Memory B cell (primary cell): Measurements from ENCODE around the gene CTXN2.

ENCODE experiments used
- ATAC-seq: fragments of 150-1000 bp; cut with Tn5 transposase; 2 replicates; pipeline ENCODE4 v1.10.0; 2021; ENCODE audit warnings: low read depth, mild to moderate bottlenecking, moderate library complexity
- DNase-seq, 2 donors: peaks; one replicate each; pipeline ENCODE4 v3.0.0; 2022; ENCODE audit warnings: low spot score in 2 of 2
- H3K27ac Mint-ChIP-seq: one replicate; pipeline ENCODE4 v1.8.0; 2022; ENCODE audit warnings: mild to moderate bottlenecking, moderate library complexity, mixed read lengths
- H3K27me3 Mint-ChIP-seq: one replicate; pipeline ENCODE4 v1.8.0; 2022; ENCODE audit warnings: mixed read lengths
- H3K36me3 Mint-ChIP-seq: one replicate; pipeline ENCODE4 v1.8.0; 2022; ENCODE audit warnings: mild to moderate bottlenecking, mixed read lengths
- H3K4me1 Mint-ChIP-seq: one replicate; pipeline ENCODE4 v1.8.0; 2022; ENCODE audit warnings: mixed read lengths
- H3K4me3 Mint-ChIP-seq: one replicate; pipeline ENCODE4 v1.8.0; 2022; ENCODE audit warnings: mild to moderate bottlenecking, moderate library complexity, mixed read lengths
- H3K9me3 Mint-ChIP-seq: one replicate; pipeline ENCODE4 v1.8.0; 2022; ENCODE audit warnings: mixed read lengths

CTXN2 gene

DNA sequence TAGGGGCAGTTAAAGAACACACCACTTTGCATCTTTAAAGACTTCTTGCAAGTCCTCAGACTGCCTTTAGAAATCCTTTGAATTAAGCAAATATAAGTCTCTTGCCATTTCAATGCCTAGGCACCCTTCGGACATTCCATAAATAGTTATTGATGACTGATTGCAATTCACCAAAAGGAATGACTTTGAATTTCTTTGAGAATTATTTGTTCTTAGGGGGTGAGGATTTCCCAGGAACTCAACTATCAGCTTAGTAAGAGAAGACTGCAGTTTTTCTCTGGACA, 12.9 kb upstream of the CTXN2 start:
- no peak for DNase-seq
- H3K4me3 Mint-ChIP-seq = peak overlapping the region; percentile 47
- H3K9me3 Mint-ChIP-seq = no peaks in the 10 kb centered on the region
- H3K27ac Mint-ChIP-seq = no peak overlapping the region
- peaks cover 12% of the 10 kb centered on the region for H3K4me1 Mint-ChIP-seq
- peaks cover 5% of the 10 kb centered on the region for H3K27me3 Mint-ChIP-seq
- peaks cover 4% of the 10 kb centered on the region for H3K36me3 Mint-ChIP-seq
- no peak for ATAC-seq

GRCh38 chr15:48182749-48183148, 8.7 kb upstream of the CTXN2 start:
- Mint-ChIP-seq H3K4me3 (no peak overlapping the region), H3K36me3 (no peaks in the 10 kb centered on the region), H3K27ac (no peak overlapping the region), H3K27me3 (peaks cover 7% of the 10 kb centered on the region), H3K9me3 (no peaks in the 10 kb centered on the region), H3K4me1 (no peaks in the 10 kb centered on the region)
- ATAC-seq = no peak
- DNase-seq = no peak

DNA sequence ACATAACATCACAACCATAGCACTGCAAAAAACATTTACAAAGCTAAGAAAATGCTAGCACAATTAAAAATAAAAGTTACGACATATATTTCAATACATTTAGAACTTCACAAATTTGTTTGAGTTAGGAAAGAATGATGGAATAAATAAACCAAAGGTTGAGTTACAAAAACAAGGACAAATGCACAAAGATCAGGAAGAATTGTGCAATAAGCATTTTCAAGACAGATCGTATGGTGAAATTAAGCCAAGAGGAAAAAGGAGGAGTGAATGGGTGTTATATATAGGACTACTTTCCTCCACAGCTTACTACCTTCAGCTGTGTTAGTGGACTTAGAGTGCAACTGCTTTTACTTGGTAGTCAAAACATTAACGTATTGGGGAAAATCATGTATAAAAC, 5.9 kb upstream of the CTXN2 start:
- H3K27ac Mint-ChIP-seq = no peak overlapping the region
- H3K4me1 Mint-ChIP-seq = no peaks in the 10 kb centered on the region
- H3K27me3 Mint-ChIP-seq = peaks cover 7% of the 10 kb centered on the region
- no peak for DNase-seq
- no peaks in the 10 kb centered on the region for H3K36me3 Mint-ChIP-seq
- no peaks in the 10 kb centered on the region for H3K9me3 Mint-ChIP-seq
- H3K4me3 Mint-ChIP-seq = no peak overlapping the region
- no peak for ATAC-seq

- Mint-ChIP-seq H3K27me3 (peaks cover 8% of the 10 kb centered on the region), H3K9me3 (peaks cover 2% of the 10 kb centered on the region), H3K4me3 (no peak overlapping the region), H3K4me1 (no peaks in the 10 kb centered on the region), H3K36me3 (no peaks in the 10 kb centered on the region), H3K27ac (no peak overlapping the region)
- no peak for DNase-seq
- no peak for ATAC-seq
These were observed 5.2 kb upstream of the CTXN2 start for GRCh38 chr15:48186271-48186670.

DNA sequence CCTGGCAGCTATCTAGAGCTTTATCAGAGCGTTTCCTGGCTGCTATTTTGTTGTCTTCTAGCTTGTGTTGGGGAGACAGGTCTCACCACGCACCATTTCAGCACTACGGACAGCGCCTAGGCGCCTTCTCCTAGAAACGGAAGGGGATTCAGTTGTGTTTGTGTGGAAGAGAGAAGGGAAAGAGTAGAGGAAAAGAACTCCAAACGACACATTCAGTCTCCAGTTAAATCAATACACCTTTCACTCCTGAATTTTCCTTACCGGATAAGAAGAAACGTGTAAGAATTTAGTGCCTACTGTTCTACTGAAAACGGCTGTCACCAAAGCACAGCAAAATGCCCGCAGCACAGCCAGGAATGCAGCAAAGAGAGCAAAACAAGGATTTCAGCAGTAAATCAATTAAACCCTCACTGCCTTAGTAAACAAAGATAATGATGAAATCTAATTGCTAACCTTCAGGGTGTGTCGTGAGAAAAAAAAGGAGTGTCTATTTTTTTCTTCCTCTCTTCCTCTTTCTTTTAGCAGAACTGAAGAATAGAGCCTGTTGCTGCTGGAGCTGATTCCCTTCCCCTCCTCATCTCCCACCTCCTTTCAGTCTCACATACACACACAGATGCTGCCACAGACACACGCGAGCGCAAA, 412 bp upstream of the CTXN2 start:
- H3K27ac Mint-ChIP-seq = no peak overlapping the region
- peaks cover 5% of the 10 kb centered on the region for H3K9me3 Mint-ChIP-seq
- H3K4me1 Mint-ChIP-seq = no peaks in the 10 kb centered on the region
- H3K4me3 Mint-ChIP-seq = no peak overlapping the region
- peaks cover 11% of the 10 kb centered on the region for H3K27me3 Mint-ChIP-seq
- H3K36me3 Mint-ChIP-seq = no peaks in the 10 kb centered on the region
- no peak for ATAC-seq
- no peak for DNase-seq

DNA sequence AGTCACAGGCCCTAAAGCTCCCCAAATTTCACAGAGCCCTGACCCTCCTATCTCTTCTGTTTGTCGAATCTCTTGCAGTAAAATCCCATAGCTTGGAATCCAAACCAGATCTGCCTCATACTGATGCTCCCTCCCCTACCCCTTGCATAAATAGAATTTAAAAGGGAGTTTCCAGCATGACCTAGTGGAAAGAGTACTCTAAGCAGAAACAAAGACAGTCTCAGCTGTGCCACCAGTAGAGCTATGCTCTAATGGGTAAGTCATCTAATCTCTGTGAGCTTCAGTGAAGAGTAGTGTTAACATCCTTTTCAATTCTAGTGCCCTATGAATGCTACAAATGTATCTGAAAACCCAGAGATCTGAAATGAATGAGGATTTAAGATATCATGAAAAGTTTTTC, 10.6 kb downstream of the CTXN2 start:
- no peaks in the 10 kb centered on the region for H3K4me1 Mint-ChIP-seq
- no peaks in the 10 kb centered on the region for H3K36me3 Mint-ChIP-seq
- H3K4me3 Mint-ChIP-seq = no peak overlapping the region
- DNase-seq (no peak), ATAC-seq (no peak)
- H3K9me3 Mint-ChIP-seq = no peaks in the 10 kb centered on the region
- H3K27ac Mint-ChIP-seq = no peak overlapping the region
- H3K27me3 Mint-ChIP-seq = peaks cover 4% of the 10 kb centered on the region

- Mint-ChIP-seq H3K27me3 (no peaks in the 10 kb centered on the region), H3K27ac (no peak within 1 kb of the TSS), H3K4me3 (no peak within 1 kb of the TSS), H3K9me3 (no peaks in the 10 kb centered on the region), H3K36me3 (no peaks in the 10 kb centered on the region), H3K4me1 (no peaks in the 10 kb centered on the region)
- DNase-seq (no peak), ATAC-seq (no peak)
These were observed 14.5 kb downstream of the CTXN2 start, which contains the start of gene SLC12A1 for GRCh38 chr15:48205981-48206380. SLC12A1 (plus strand) TSS chr15:48206302; CDS start chr15:48207720, 1,418 bp downstream.

DNA sequence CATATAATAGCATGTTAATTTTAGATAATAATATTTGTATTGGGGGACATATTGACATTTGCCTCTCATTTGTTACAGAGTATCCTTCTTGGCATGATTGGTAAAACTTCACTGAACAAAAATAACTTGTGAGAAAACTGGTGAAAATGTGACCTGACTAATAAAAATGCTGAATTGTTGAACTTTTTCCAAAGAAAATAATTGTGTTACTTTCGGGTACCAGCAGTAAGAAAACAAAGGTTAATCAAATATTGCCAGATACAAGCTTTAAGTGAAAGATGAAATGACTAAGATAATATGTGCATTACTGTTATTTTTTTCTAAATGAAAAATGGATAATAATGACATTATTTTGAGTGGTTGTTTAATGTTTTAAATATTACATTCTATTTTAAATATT, 29.8 kb downstream of the CTXN2 start:
- DNase-seq (no peak), ATAC-seq (no peak)
- Mint-ChIP-seq H3K4me3 (no peak overlapping the region), H3K27ac (no peak overlapping the region), H3K27me3 (peaks cover 6% of the 10 kb centered on the region), H3K36me3 (peaks cover 2% of the 10 kb centered on the region), H3K9me3 (peaks cover 1% of the 10 kb centered on the region), H3K4me1 (no peaks in the 10 kb centered on the region)

GRCh38 chr15:48221885-48222284, 30.4 kb downstream of the CTXN2 start:
- Mint-ChIP-seq H3K9me3 (peaks cover 1% of the 10 kb centered on the region), H3K4me1 (no peaks in the 10 kb centered on the region), H3K27ac (no peak overlapping the region), H3K4me3 (no peak overlapping the region), H3K36me3 (peaks cover 2% of the 10 kb centered on the region), H3K27me3 (peaks cover 6% of the 10 kb centered on the region)
- ATAC-seq (no peak), DNase-seq (no peak)

DNA sequence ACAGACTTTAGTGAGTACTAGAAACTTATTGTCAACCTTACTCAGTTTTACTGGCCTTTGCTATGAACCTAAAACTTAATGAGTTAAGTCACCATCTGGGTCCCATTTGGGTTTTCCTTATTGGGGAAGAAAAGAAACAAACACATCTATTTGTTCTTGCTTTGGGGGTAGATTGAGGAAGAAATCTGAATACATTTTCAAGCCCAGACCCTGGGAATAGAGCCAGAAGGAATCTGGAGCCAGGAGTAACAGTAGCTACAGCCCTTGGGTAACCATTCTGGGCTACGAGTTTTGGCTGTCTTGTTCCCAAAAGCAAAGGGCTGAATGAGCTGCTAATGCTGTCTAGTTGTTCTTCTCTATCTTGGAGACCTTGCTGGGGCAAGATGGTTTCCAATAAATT, 31.2 kb downstream of the CTXN2 start:
- peaks cover 6% of the 10 kb centered on the region for H3K27me3 Mint-ChIP-seq
- H3K4me3 Mint-ChIP-seq = no peak overlapping the region
- no peak overlapping the region for H3K27ac Mint-ChIP-seq

GRCh38 chr15:48225771-48226170, 34.3 kb downstream of the CTXN2 start:
- Mint-ChIP-seq H3K9me3 (no peaks in the 10 kb centered on the region), H3K27me3 (peaks cover 1% of the 10 kb centered on the region), H3K27ac (no peak overlapping the region), H3K36me3 (no peaks in the 10 kb centered on the region), H3K4me1 (no peaks in the 10 kb centered on the region), H3K4me3 (no peak overlapping the region)
- DNase-seq (no peak), ATAC-seq (no peak)

More for the DNA sequence above, 31.2 kb downstream of the CTXN2 start:
- Mint-ChIP-seq H3K4me1 (no peaks in the 10 kb centered on the region), H3K9me3 (peaks cover 1% of the 10 kb centered on the region), H3K36me3 (peaks cover 2% of the 10 kb centered on the region)
- no peak for DNase-seq
- ATAC-seq = no peak

DNA sequence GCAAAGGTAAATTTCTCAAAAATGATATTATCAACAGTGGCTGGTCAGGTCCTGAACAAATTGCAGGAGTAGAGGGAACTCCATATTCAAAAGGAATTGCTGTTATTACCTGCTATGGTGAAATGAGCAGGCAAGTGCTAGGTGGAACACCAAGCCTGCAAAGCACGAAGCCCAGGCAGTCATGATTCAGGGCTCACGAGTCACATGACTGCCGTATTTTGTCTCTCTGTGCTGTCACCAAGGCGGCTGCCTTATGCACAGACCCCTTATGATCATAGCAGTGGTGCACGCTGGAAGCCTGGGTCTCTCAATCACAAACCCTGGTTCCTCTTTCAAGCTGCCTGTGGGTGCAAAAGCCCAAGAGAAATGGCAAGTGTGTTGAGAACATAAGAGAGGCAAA, 39.0 kb downstream of the CTXN2 start:
- H3K9me3 Mint-ChIP-seq = no peaks in the 10 kb centered on the region
- no peak overlapping the region for H3K27ac Mint-ChIP-seq
- ATAC-seq = no peak
- H3K27me3 Mint-ChIP-seq = no peaks in the 10 kb centered on the region
- H3K36me3 Mint-ChIP-seq = no peaks in the 10 kb centered on the region
- DNase-seq = no peak
- no peak overlapping the region for H3K4me3 Mint-ChIP-seq
- H3K4me1 Mint-ChIP-seq = no peaks in the 10 kb centered on the region

DNA sequence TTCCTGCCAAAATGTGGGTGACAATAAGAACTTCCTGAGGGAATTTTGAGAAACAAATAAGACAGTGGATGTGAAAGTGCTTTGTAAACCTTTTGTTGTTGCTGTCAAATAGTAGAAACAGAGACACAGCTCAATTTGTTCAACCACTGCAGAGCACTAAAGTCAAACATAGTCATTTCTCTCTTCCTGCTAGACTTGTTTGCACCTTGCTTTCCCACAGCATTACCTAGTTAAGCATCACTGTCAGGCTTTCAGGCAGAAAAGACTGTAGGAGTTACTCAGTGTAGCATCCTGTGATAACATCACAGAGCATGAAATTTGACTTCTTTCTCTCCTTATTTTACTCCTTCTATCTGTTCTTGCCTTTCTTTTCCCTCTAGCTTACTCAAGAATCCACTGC, 41.8 kb downstream of the CTXN2 start:
- no peaks in the 10 kb centered on the region for H3K36me3 Mint-ChIP-seq
- no peak overlapping the region for H3K27ac Mint-ChIP-seq

DNA sequence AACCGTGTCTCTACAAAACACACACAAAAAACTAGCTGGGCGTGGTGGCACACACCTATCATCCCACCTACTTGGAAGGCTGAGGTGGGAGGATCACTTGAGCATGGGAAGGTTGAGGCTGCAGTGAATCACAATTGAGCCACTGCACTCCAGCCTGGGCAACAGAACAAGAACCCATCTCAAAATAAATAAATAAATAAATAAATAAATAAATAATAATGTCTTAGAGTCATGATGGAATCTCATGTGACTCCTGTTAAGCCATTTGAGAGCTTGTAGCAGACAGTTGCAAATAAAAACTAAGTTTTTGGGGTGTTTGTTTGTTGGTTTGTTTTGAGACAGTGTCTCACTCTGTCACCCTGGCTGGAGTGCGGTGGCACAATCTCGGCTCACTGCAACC, 47.9 kb downstream of the CTXN2 start:
- H3K9me3 Mint-ChIP-seq = no peaks in the 10 kb centered on the region

More for the DNA sequence above, 41.8 kb downstream of the CTXN2 start:
- DNase-seq (no peak), ATAC-seq (no peak)
- Mint-ChIP-seq H3K9me3 (no peaks in the 10 kb centered on the region), H3K4me3 (no peak overlapping the region), H3K4me1 (no peaks in the 10 kb centered on the region), H3K27me3 (peaks cover 2% of the 10 kb centered on the region)

DNA sequence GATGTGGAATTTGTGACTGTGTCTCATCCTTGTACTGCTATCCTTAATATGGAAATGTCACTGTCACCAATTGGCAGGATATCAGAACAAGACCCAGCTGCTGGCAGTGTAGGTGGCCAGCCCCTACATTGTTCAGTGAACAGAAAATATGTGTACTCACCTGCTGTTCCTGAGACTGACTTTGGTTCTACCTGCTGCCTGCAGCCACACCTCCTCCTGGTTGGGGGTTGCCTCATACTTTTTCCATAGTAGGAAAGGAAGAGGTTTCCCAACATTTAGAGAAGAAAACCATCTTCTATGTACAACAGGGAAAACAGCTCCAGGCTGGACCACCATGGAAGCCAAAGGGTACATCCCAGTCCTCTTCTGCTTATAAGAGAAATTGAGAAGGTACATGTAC, 50.5 kb downstream of the CTXN2 start:
- Mint-ChIP-seq H3K9me3 (no peaks in the 10 kb centered on the region), H3K27me3 (peaks cover 7% of the 10 kb centered on the region), H3K36me3 (no peaks in the 10 kb centered on the region), H3K27ac (no peak overlapping the region), H3K4me3 (no peak overlapping the region), H3K4me1 (no peaks in the 10 kb centered on the region)
- no peak for ATAC-seq
- no peak for DNase-seq

More for the DNA sequence above, 47.9 kb downstream of the CTXN2 start:
- Mint-ChIP-seq H3K27me3 (peaks cover 3% of the 10 kb centered on the region), H3K4me3 (no peak overlapping the region), H3K36me3 (no peaks in the 10 kb centered on the region), H3K4me1 (no peaks in the 10 kb centered on the region), H3K27ac (no peak overlapping the region)
- ATAC-seq (no peak), DNase-seq (no peak)
